Endothelial cell of umbilical vein (primary cell): ENCODE data around the gene PITPNM1. TPM values are rescaled to one million over a fixed set of nuclear protein-coding genes. Genes with fewer than 3 reads are reported as not detected.
A peak's percentile ranks its signal among the peaks of the same experiment; 100 is the strongest.
"Not testable (repeated sequence)": the region's sequence is repeated elsewhere in the genome, so short reads cannot be mapped to it uniquely, and the experiment has no call there.

Experiments used
- BruUV-seq: library from RNA; stranded (reverse); fragments of 400-500 nt; replicated peaks from 2 replicates; lab custom pipeline; 2021; lab: Mats Ljungman, UMichigan
- CTCF ChIA-PET: fragments of 300-600, 350-600 bp; sonication (Branson Sonifier 250); formaldehyde crosslinking; loops from one replicate; lab custom pipeline; 2021; ENCODE audit warnings: antibody characterized with exemption, inconsistent platforms; lab: Charles Lee
- POLR2A ChIA-PET: fragments of 300-600, 350-600 bp; sonication (Branson Sonifier 250); formaldehyde crosslinking; loops from one replicate; lab custom pipeline; 2021; ENCODE audit warnings: antibody characterized with exemption, inconsistent platforms; lab: Charles Lee
- DNase-seq: peaks from one replicate; pipeline ENCODE4 v3.0.0-alpha.2; 2011; ENCODE audit warnings: low read depth, low spot score
- FAIRE-seq: peaks from 2 replicates; lab custom pipeline; 2011; peaks lifted over from hg19 to GRCh38; lab: Jason Lieb, UNC
- H2AFZ ChIP-seq: 2 replicates; pipeline ENCODE4 v1.6.0; 2012; ENCODE audit warnings: low read depth, low read length, control low read depth, inconsistent platforms
- H3K27ac ChIP-seq: 2 replicates; pipeline ENCODE4 v1.5.1; 2011; ENCODE audit warnings: low read depth, mild to moderate bottlenecking, control low read depth, low read length, moderate library complexity; ENCODE audit not compliant: insufficient read depth
- H3K27me3 ChIP-seq, 2 experiments: 2 replicates each; pipeline versions ENCODE4 v1.6.0 to v1.6.1; 2011; ENCODE audit warnings: low read length in 2 of 2, mixed read lengths in 1 of 2; ENCODE audit not compliant: control insufficient read depth in 2 of 2, insufficient read depth in 2 of 2
- H3K36me3 ChIP-seq, 2 experiments: 2 replicates in 1 of 2; 3 replicates in 1 of 2; pipeline ENCODE4 v1.5.1; 2011; ENCODE audit warnings: low read length in 2 of 2, mild to moderate bottlenecking in 1 of 2, moderate library complexity in 1 of 2; ENCODE audit not compliant: control insufficient read depth in 2 of 2, insufficient read depth in 2 of 2; ENCODE audit errors: extremely low read depth in 1 of 2
- H3K4me1 ChIP-seq: 3 replicates; pipeline ENCODE4 v1.5.1; 2011; ENCODE audit warnings: mild to moderate bottlenecking, low read length; ENCODE audit not compliant: control insufficient read depth, insufficient read depth; ENCODE audit errors: extremely low read depth
- H3K4me2 ChIP-seq: 2 replicates; pipeline ENCODE4 v1.6.1; 2011; ENCODE audit warnings: low read length, control low read depth, mixed read lengths; ENCODE audit not compliant: insufficient read depth
- H3K4me3 ChIP-seq, 3 experiments: fragments of 200-600 bp in 1 of 3; sonication (generic), shearing (Covaris generic) in 1 of 3; replicated peaks in 1 of 3; 2 replicates each; pipeline ENCODE4 v1.5.1; 2011 to 2016; ENCODE audit warnings: control low read depth in 3 of 3, low read length in 3 of 3, mild to moderate bottlenecking in 2 of 3, inconsistent platforms in 1 of 3, low read depth in 1 of 3, moderate library complexity in 1 of 3; ENCODE audit not compliant: insufficient read depth in 1 of 3
- H3K79me2 ChIP-seq: 2 replicates; pipeline ENCODE4 v1.6.0; 2012; ENCODE audit warnings: low read length, inconsistent platforms; ENCODE audit not compliant: control insufficient read depth, insufficient read depth
- H3K9ac ChIP-seq: replicated peaks from 2 replicates; pipeline ENCODE3; 2011; ENCODE audit warnings: low read length, control low read depth; ENCODE audit not compliant: insufficient read depth; ENCODE audit errors: extremely low read depth
- H3K9me1 ChIP-seq: replicated peaks from 3 replicates; pipeline ENCODE4 v1.6.0; 2011; ENCODE audit warnings: mild to moderate bottlenecking, low read length; ENCODE audit not compliant: control insufficient read depth, insufficient read depth; ENCODE audit errors: extremely low read depth
- H3K9me3 ChIP-seq: replicated peaks from 2 replicates; pipeline ENCODE4 v1.5.1; 2012; ENCODE audit warnings: low read length, inconsistent platforms; ENCODE audit not compliant: control insufficient read depth, insufficient read depth
- H4K20me1 ChIP-seq: replicated peaks from 2 replicates; pipeline ENCODE3; 2011; ENCODE audit warnings: mild to moderate bottlenecking, low read length; ENCODE audit not compliant: control insufficient read depth, insufficient read depth; ENCODE audit errors: extremely low read depth
- FOS ChIP-seq: IDR thresholded peaks from 2 replicates; pipeline ENCODE4 v1.6.1; 2011; ENCODE audit warnings: mild to moderate bottlenecking, low read length, moderate library complexity, borderline replicate concordance; ENCODE audit not compliant: insufficient read depth
- JUN ChIP-seq: IDR thresholded peaks from 2 replicates; pipeline ENCODE4 v1.6.1; 2011; ENCODE audit warnings: borderline replicate concordance, low read depth; ENCODE audit not compliant: insufficient read length, insufficient read depth
- POLR2AphosphoS5 ChIP-seq: IDR thresholded peaks from 2 replicates; pipeline ENCODE4 v1.6.1; 2012; ENCODE audit warnings: low read depth, mild to moderate bottlenecking, control low read depth, low read length, moderate library complexity; ENCODE audit not compliant: insufficient read depth
- dilution Hi-C: fragments of 300-500 bp; cut with MboI; formaldehyde crosslinking; loops from one replicate; pipeline ENCODE4 v1.15.0; 2019; ENCODE audit warnings: low sequenced_read_pairs; ENCODE audit not compliant: extremely low pct_ligation_motif_present
- intact Hi-C: fragments of 100-400 bp; cut with micrococcal nuclease; formaldehyde crosslinking; loops from one replicate; pipeline ENCODE4 v1.10.0; 2022
- polyA plus RNA-seq, 4 experiments: library from polyadenylated mRNA; depleted of rRNA in 3 of 4; stranded (reverse) in 3 of 4; unstranded in 1 of 4; fragments of >200 nt; gene quantifications; 2 replicates each; pipeline versions ENCODE4 v1.2.1 to v1.2.3, GENCODE V29; 2011 to 2012; ENCODE audit warnings: missing spikeins in 1 of 4
- total RNA-seq: library from RNA; stranded (reverse); gene quantifications from 2 replicates; pipeline ENCODE4 v1.2.3, GENCODE V29; 2021
- TF ChIP-seq, protein P1 (sequence below): IDR thresholded peaks from 2 replicates; pipeline ENCODE4 v1.6.1; 2011; ENCODE audit not compliant: insufficient read depth, insufficient read length

PITPNM1 gene
- total and polyA plus RNA-seq, 2 donors (not counting 3 experiments of a cell fraction or from before 2014, with no cell fraction given) = 16.5 to 26.4 TPM

- peak overlapping the region; percentile 59 for H2AFZ ChIP-seq
- intact Hi-C loops (no loop called here), dilution Hi-C loops (no loop called here)
- no peak for DNase-seq
- CTCF ChIA-PET = interaction anchor here (0.7 to 1.2 kb wide), 4 partner anchors 10 to 81 kb away, joined by 3 to 11 read pairs (median 4); partner anchors contain the start of genes GPR152 and PPP1CA
- BruUV-seq = TSS peak; percentile 90
- no peaks in the 10 kb centered on the region for H3K9me1 ChIP-seq
- H3K36me3 ChIP-seq = peaks cover 0 to 1% of the 10 kb centered on the region in 2 experiments
- no peaks in the 10 kb centered on the region for H3K79me2 ChIP-seq
- no peaks in the 10 kb centered on the region for H3K4me1 ChIP-seq
- no peak for TF ChIP-seq JUN
- TF ChIP-seq POLR2AphosphoS5 = no peak
- TF ChIP-seq, protein P1, sequence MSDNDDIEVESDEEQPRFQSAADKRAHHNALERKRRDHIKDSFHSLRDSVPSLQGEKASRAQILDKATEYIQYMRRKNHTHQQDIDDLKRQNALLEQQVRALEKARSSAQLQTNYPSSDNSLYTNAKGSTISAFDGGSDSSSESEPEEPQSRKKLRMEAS = no peak
- TF ChIP-seq FOS = no peak
- H3K4me2 ChIP-seq = peak overlapping the region; percentile 84
- no peaks in the 10 kb centered on the region for H4K20me1 ChIP-seq
- peak overlapping the region; percentile 66 for H3K9ac ChIP-seq
- H3K27me3 ChIP-seq = no peaks in the 10 kb centered on the region
- FAIRE-seq = no peak
- peak overlapping the region; percentile 29 to 72 (median 46) for H3K4me3 ChIP-seq
- H3K9me3 ChIP-seq = no peaks in the 10 kb centered on the region
- POLR2A ChIA-PET = interaction anchor here (0.9 kb wide), 1 partner anchor 81 kb away, joined by 3 read pairs; the partner anchor contains the start of gene PPP1CA
- H3K27ac ChIP-seq = peak overlapping the region; percentile 40
These were observed 22.8 kb downstream of the PITPNM1 start for GRCh38 chr11:67482275-67482826.

GRCh38 chr11:67477344-67478050, 27.7 kb downstream of the PITPNM1 start:
- H4K20me1 ChIP-seq, BruUV-seq, dilution Hi-C loops, DNase-seq, H3K4me2 ChIP-seq, POLR2A ChIA-PET, H3K79me2 ChIP-seq, H3K27me3 ChIP-seq, intact Hi-C loops, H2AFZ ChIP-seq, FAIRE-seq, H3K27ac ChIP-seq, H3K4me1 ChIP-seq, H3K9me3 ChIP-seq, H3K9me1 ChIP-seq, H3K4me3 ChIP-seq, H3K9ac ChIP-seq, H3K36me3 ChIP-seq: not testable (repeated sequence)
- CTCF ChIA-PET = interaction anchor here (1.1 kb wide), 1 partner anchor 107 kb away, joined by 5 read pairs; no protein-coding TSS in a partner anchor

GRCh38 chr11:67476692-67477091, 28.5 kb downstream of the PITPNM1 start:
- FAIRE-seq, intact Hi-C loops, H3K4me2 ChIP-seq, H2AFZ ChIP-seq, H3K9me3 ChIP-seq, H3K27me3 ChIP-seq, H3K9me1 ChIP-seq, H4K20me1 ChIP-seq, H3K79me2 ChIP-seq, H3K4me3 ChIP-seq, DNase-seq, dilution Hi-C loops, H3K27ac ChIP-seq, H3K36me3 ChIP-seq, BruUV-seq, H3K4me1 ChIP-seq, H3K9ac ChIP-seq: not testable (repeated sequence)
- ChIA-PET POLR2A (interaction anchor here (0.5 kb wide), 1 partner anchor 37 kb away, joined by 3 read pairs; no protein-coding TSS in a partner anchor), CTCF (interaction anchor here (1.2 kb wide), 1 partner anchor 22 kb away, joined by 3 read pairs; the partner anchor contains the start of gene CABP4)
